ENCODE measurements around the gene PRUNE2. TPM values are rescaled to one million over a fixed set of nuclear protein-coding genes. Genes with fewer than 3 reads are reported as not detected.
A peak's percentile ranks its signal among the peaks of the same experiment; 100 is the strongest.
"Not testable (repeated sequence)": the region's sequence is repeated elsewhere in the genome, so short reads cannot be mapped to it uniquely, and the experiment has no call there.

The PRUNE2 gene, protein sequence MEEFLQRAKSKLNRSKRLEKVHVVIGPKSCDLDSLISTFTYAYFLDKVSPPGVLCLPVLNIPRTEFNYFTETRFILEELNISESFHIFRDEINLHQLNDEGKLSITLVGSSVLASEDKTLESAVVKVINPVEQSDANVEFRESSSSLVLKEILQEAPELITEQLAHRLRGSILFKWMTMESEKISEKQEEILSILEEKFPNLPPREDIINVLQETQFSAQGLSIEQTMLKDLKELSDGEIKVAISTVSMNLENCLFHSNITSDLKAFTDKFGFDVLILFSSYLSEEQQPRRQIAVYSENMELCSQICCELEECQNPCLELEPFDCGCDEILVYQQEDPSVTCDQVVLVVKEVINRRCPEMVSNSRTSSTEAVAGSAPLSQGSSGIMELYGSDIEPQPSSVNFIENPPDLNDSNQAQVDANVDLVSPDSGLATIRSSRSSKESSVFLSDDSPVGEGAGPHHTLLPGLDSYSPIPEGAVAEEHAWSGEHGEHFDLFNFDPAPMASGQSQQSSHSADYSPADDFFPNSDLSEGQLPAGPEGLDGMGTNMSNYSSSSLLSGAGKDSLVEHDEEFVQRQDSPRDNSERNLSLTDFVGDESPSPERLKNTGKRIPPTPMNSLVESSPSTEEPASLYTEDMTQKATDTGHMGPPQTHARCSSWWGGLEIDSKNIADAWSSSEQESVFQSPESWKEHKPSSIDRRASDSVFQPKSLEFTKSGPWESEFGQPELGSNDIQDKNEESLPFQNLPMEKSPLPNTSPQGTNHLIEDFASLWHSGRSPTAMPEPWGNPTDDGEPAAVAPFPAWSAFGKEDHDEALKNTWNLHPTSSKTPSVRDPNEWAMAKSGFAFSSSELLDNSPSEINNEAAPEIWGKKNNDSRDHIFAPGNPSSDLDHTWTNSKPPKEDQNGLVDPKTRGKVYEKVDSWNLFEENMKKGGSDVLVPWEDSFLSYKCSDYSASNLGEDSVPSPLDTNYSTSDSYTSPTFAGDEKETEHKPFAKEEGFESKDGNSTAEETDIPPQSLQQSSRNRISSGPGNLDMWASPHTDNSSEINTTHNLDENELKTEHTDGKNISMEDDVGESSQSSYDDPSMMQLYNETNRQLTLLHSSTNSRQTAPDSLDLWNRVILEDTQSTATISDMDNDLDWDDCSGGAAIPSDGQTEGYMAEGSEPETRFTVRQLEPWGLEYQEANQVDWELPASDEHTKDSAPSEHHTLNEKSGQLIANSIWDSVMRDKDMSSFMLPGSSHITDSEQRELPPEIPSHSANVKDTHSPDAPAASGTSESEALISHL (N-terminal part only)
- total RNA-seq (not detected), polyA plus RNA-seq (not detected), total RNA-seq (0 to 0.08 (median 0) reads per million in 6 experiments)

DNA sequence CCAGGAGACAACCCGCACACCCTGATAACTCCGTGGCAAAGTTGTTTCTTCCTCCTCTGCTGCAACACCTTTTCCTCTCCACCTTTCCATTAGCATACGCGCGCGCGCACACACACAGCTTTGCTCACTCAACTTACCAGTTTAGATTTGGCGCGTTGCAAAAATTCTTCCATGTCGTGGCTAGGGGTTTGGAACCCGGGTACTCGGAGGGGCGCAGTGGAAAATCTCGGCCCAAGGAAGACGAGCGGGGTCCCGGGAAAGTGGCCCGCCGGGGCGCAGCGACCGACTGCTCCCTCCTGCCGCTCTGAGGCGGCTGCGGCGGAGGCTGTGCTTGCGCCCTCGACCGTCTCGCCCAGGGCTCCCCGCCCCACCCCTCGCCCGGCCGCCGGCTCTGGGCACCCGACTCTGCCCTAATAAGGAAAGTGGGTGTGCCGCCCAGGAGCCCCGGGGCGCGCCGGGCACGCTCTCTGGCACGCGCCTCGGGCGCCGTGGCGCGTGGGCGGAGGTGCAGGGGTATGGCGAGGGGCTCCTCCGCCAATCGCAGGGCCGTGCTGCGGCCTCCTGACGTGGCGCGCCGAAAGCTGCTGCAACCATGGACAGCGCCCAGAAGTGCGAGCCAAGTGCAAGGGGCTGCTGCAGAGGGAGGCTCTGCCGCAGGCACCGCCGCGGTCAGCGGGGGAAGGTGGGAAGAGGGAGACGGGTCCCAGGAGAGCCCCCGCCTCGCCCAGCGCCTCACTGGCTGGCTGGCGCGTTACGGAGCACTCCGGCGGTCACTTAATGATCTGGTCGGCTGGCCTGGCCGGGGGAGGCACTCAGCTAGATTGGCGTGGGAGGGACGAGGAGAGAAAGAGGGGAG is at the start of gene PRUNE2:
TSS of gene PRUNE2 (minus strand) at position 324 of the 856 bp plus-strand sequence. CDS start at position 173, 151 bp downstream.
- H3K27me3 Mint-ChIP-seq = peaks cover 37 to 70% (median 46%) of the 10 kb centered on the region in 5 donors
- peaks cover 0 to 6% (median 0%) of the 10 kb centered on the region in 9 donors for H3K9me3 Mint-ChIP-seq
- ATAC-seq (no peak), DNase-seq (peak in 1 of 10 donors; percentile 3)
- H3K4me3 Mint-ChIP-seq = no peak within 1 kb of the TSS
- H3K27ac Mint-ChIP-seq = no peak within 1 kb of the TSS
- peaks cover 0 to 6% (median 1%) of the 10 kb centered on the region in 4 donors for H3K4me1 Mint-ChIP-seq
- POLR2A ChIA-PET = no interaction called here
- H3K36me3 Mint-ChIP-seq = no peaks in the 10 kb centered on the region

DNA sequence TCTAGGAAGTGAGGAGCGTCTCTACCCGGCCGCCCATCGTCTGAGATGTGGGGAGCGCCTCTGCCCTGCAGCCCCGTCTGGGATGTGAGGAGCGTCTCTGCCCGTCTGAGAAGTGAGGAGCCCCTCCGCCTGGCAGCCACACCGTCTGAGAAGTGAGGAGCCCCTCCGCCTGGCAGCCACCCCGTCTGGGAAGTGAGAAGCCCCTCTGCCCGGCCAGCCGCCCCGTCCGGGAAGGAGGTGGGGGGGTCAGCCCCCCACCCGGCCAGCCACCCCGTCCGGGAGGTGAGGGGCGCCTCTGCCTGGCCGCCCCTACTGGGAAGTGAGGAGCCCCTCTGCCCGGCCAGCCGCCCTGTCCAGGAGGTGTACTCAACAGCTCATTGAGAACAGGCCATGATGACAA is 49.5 kb upstream of the PRUNE2 start:
- H3K4me1 Mint-ChIP-seq, DNase-seq, H3K4me3 Mint-ChIP-seq, ATAC-seq, H3K36me3 Mint-ChIP-seq, H3K27ac Mint-ChIP-seq, POLR2A ChIA-PET: not testable (repeated sequence)
- peaks cover 0 to 13% (median 7%) of the 10 kb centered on the region in 9 donors for H3K9me3 Mint-ChIP-seq
- H3K27me3 Mint-ChIP-seq = peaks cover 7 to 20% (median 14%) of the 10 kb centered on the region in 5 donors

DNA sequence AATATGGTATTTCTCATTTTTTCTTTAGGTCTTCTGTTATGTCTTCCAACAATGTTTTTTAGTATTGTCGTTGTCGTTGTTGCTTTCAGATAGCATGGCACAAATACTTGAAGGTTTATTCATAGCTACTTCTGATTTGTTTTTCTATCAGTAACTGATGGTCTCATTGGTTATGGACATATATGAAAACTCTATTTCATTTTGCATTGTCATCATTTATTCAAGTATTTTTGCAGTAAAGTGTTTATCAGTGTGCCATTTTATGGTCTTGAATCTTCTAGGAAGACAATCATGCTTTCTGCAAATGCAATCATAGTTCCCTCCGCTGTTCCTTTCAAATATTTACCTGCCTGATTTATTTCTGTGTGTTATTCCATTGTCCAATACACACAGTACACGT is 44.0 kb upstream of the PRUNE2 start:
- Mint-ChIP-seq H3K9me3 (peaks cover 0 to 13% (median 7%) of the 10 kb centered on the region in 9 donors), H3K27me3 (peaks cover 9 to 18% (median 13%) of the 10 kb centered on the region in 5 donors), H3K36me3 (peaks cover 0 to 9% (median 0%) of the 10 kb centered on the region in 3 donors), H3K4me3 (no peak overlapping the region), H3K4me1 (no peaks in the 10 kb centered on the region), H3K27ac (no peak overlapping the region)
- POLR2A ChIA-PET = no interaction called here
- DNase-seq (no peak), ATAC-seq (no peak)

DNA sequence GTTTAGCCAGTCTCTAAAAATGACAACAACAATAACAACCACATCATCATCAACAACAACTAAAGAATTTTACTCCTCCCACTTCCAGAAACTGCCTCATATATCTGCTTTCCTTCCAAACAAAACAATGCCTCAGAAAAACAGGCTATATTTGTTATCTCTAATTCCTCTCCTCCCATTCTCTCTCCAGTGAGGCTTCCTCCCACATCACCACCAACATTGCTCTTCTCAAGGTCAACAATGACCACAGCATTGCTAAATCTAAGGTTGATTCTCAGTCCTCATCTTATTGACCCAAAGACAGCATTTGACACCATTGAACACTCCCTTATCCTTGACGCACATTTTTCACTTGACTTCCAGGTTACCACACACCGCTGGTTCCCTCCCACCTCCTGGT is 38.1 kb upstream of the PRUNE2 start:
- no peaks in the 10 kb centered on the region for H3K36me3 Mint-ChIP-seq
- DNase-seq = no peak
- no peak for ATAC-seq
- H3K9me3 Mint-ChIP-seq = no peaks in the 10 kb centered on the region
- H3K4me1 Mint-ChIP-seq = no peaks in the 10 kb centered on the region
- no peak overlapping the region for H3K4me3 Mint-ChIP-seq
- POLR2A ChIA-PET = no interaction called here
- H3K27ac Mint-ChIP-seq = no peak overlapping the region
- peaks cover under 1 to 10% (median 5%) of the 10 kb centered on the region in 5 donors for H3K27me3 Mint-ChIP-seq

DNA sequence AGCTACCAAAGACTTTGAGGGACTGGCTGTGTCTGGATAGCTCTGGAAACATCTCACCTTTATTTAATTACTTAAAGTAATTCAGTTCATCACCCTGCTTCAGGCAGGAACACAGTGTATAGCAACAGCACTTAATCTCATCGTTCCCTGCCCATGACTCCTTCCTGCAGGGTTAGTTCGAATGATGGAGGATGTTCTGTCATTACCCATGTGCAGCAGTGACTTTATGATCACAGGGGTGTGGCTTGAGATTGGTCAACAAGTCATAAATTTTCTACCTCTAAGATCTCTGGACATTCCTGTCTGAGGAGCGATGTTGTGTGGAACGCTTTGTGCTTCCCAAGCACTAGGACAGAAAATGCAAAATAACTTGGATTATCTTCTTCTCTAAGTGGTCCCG is 37.1 kb upstream of the PRUNE2 start:
- DNase-seq (no peak), ATAC-seq (no peak)
- POLR2A ChIA-PET = no interaction called here
- no peaks in the 10 kb centered on the region for H3K36me3 Mint-ChIP-seq
- no peak overlapping the region for H3K4me3 Mint-ChIP-seq
- H3K27me3 Mint-ChIP-seq = peaks cover 3 to 10% (median 5%) of the 10 kb centered on the region in 5 donors
- no peaks in the 10 kb centered on the region for H3K9me3 Mint-ChIP-seq
- no peaks in the 10 kb centered on the region for H3K4me1 Mint-ChIP-seq
- H3K27ac Mint-ChIP-seq = no peak overlapping the region

DNA sequence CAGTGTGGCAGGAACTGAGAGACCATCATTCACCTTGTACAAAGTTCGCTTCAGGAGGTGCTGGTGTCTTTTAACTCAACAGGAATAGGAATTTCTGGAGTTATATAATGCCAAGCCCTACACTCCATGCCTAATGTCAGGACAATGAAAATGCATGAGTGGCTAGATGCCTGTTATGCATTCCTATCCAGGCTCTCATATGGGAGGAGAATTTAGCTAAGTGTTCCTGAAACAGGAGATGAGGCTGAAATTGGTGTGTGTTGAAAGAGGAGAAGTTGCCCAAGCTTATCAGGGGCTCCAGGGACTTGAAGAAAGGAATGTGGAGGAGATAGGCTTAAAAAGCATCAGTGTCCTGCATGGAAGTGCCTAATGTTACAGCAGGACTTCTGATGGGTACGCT is 26.8 kb upstream of the PRUNE2 start:
- peaks cover 0 to 6% (median 0%) of the 10 kb centered on the region in 9 donors for H3K9me3 Mint-ChIP-seq
- peaks cover 2 to 18% (median 8%) of the 10 kb centered on the region in 5 donors for H3K27me3 Mint-ChIP-seq
- ATAC-seq (no peak), DNase-seq (no peak)
- no peaks in the 10 kb centered on the region for H3K36me3 Mint-ChIP-seq
- no peak overlapping the region for H3K27ac Mint-ChIP-seq
- H3K4me3 Mint-ChIP-seq = no peak overlapping the region
- POLR2A ChIA-PET = no interaction called here
- H3K4me1 Mint-ChIP-seq = no peaks in the 10 kb centered on the region

DNA sequence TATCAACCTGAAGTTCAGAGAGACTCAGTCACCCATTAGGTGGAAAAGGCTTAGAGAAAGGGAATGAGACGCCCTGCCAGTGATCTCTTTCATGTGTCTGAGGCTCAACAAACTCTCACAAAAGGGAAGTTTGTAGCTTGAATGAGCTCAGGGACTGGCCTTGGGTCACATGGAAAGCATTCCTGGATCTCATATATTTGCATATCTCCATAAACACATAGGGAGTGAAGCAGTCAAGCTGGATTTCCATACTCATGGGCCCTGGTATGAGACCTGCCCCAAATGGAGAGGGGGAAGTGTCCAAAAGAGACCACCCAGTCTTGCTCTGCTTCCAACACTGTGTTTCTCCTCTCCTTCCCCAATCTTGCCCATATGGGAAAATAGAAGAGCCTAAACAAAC is 26.4 kb upstream of the PRUNE2 start:
- POLR2A ChIA-PET = no interaction called here
- no peak overlapping the region for H3K4me3 Mint-ChIP-seq
- no peak for ATAC-seq

DNA sequence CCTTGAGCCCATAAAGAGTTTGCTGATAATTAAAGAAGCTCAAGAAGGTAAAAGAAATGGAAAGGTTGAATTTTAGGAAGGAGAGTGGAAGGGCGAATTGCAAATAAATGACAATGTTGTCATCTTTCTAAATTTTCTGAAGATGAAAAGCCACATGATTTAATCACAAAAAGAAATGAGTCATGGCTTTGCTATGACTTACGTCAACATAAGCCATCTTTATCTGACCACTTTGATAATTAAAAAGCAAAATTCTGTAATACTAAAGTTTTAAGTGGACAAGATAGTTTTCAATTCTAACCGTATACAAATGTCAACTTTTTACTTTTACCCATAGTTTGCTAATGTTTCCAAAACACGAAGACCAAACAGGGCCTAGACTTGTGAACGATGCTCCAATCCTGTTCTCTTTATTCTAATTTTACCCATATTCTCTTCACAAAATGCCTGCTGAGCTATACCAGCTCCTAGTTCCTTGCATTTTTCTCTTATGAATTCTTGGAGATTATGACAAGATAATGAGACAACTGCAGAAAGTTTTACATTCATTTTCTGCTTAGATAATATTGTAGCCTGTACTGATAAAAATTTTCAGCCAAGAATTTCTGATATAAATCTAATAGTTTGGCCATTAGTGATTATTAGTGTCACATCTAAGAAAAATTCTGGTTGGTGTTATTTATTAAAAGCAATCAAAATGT is 21.8 kb upstream of the PRUNE2 start:
- peaks cover 0 to 5% (median 3%) of the 10 kb centered on the region in 9 donors for H3K9me3 Mint-ChIP-seq
- no peaks in the 10 kb centered on the region for H3K4me1 Mint-ChIP-seq
- no peaks in the 10 kb centered on the region for H3K36me3 Mint-ChIP-seq
- POLR2A ChIA-PET = no interaction called here
- peaks cover 0 to 18% (median 8%) of the 10 kb centered on the region in 5 donors for H3K27me3 Mint-ChIP-seq
- H3K4me3 Mint-ChIP-seq = no peak overlapping the region
- ATAC-seq = no peak
- DNase-seq = no peak
- no peak overlapping the region for H3K27ac Mint-ChIP-seq

More for the DNA sequence above, 26.4 kb upstream of the PRUNE2 start:
- Mint-ChIP-seq H3K36me3 (no peaks in the 10 kb centered on the region), H3K9me3 (peaks cover 0 to 6% (median 0%) of the 10 kb centered on the region in 9 donors), H3K27ac (no peak overlapping the region), H3K27me3 (peaks cover 2 to 18% (median 5%) of the 10 kb centered on the region in 5 donors), H3K4me1 (no peaks in the 10 kb centered on the region)
- no peak for DNase-seq

DNA sequence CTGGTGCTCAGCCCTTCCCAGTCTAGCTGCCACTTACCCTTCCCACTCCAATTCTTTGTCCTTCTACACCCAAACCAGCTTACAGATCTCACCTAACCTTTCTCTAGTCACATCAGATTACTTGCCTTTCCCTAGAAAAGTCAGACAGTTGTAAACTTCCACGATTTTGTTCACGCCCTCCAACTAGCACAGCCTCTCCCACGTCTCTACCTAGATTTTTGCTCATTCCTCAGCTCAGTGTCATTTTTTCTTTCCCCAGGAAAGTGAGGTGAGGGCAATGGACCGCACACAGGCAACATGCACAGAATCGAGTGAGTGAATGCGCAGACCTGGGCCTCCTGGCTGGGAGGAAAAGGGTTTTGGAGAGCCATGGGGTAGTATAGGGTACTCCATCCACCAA is 20.9 kb upstream of the PRUNE2 start:
- POLR2A ChIA-PET = no interaction called here
- DNase-seq = no peak
- no peaks in the 10 kb centered on the region for H3K4me1 Mint-ChIP-seq
- ATAC-seq = no peak
- peaks cover 0 to 5% (median 3%) of the 10 kb centered on the region in 9 donors for H3K9me3 Mint-ChIP-seq
- no peak overlapping the region for H3K4me3 Mint-ChIP-seq
- H3K36me3 Mint-ChIP-seq = no peaks in the 10 kb centered on the region
- H3K27me3 Mint-ChIP-seq = peaks cover 0 to 12% (median 5%) of the 10 kb centered on the region in 5 donors
- H3K27ac Mint-ChIP-seq = no peak overlapping the region

DNA sequence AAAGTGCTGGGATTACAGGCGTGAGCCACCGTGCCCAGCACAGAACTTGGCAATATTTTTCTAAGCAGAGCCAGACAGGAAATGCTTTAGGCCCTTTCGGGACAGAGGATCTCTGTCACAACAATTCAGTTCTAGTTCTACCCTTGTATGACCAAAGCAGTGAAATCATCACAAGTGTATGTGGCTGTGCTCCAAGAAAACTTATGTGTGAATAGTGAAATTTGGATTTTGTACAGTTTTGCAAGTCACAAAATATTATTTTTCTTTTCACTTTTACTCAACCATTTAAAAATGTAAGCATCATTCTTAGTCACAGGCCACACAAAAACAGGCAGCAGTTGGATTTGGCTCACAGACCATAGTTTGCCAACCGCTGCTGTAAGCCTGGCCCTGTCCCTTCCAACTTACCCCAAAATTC is 20.4 kb upstream of the PRUNE2 start:
- Mint-ChIP-seq H3K4me3 (no peak overlapping the region), H3K4me1 (no peaks in the 10 kb centered on the region), H3K27me3 (peaks cover 0 to 7% (median 5%) of the 10 kb centered on the region in 5 donors), H3K27ac (no peak overlapping the region), H3K36me3 (no peaks in the 10 kb centered on the region), H3K9me3 (peaks cover 0 to 7% (median 0%) of the 10 kb centered on the region in 9 donors)
- POLR2A ChIA-PET = no interaction called here
- no peak for ATAC-seq
- DNase-seq = no peak

DNA sequence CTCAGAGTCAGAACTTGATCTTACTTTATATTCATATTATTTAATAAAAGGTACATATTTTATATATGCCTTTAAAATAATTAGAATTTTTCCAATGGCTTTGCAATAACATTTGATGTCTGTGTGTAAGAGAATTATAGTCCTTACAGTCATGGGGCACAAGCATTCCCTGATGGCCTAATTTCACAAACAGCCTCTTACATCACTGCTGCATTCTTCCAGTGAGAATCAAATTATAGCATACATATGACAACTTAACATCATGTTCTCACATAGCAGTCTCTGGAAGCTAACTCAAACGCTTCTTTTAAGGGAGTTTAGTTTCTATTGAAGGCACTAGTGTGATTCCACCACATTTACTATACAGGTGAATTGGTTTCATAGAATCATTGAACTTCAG is 15.3 kb upstream of the PRUNE2 start:
- no peak overlapping the region for H3K27ac Mint-ChIP-seq
- peaks cover 2 to 22% (median 12%) of the 10 kb centered on the region in 5 donors for H3K27me3 Mint-ChIP-seq
- POLR2A ChIA-PET = no interaction called here
- no peaks in the 10 kb centered on the region for H3K4me1 Mint-ChIP-seq
- DNase-seq (no peak), ATAC-seq (no peak)
- H3K36me3 Mint-ChIP-seq = no peaks in the 10 kb centered on the region
- peaks cover 0 to 7% (median 4%) of the 10 kb centered on the region in 9 donors for H3K9me3 Mint-ChIP-seq
- H3K4me3 Mint-ChIP-seq = no peak overlapping the region

All from naive thymus-derived CD8-positive, alpha-beta T cell (primary cell).